ENCODE measurements around the gene PHLDB1.
"Not testable (repeated sequence)": the region's sequence is repeated elsewhere in the genome, so short reads cannot be mapped to it uniquely, and the experiment has no call there.

PHLDB1 gene

DNA sequence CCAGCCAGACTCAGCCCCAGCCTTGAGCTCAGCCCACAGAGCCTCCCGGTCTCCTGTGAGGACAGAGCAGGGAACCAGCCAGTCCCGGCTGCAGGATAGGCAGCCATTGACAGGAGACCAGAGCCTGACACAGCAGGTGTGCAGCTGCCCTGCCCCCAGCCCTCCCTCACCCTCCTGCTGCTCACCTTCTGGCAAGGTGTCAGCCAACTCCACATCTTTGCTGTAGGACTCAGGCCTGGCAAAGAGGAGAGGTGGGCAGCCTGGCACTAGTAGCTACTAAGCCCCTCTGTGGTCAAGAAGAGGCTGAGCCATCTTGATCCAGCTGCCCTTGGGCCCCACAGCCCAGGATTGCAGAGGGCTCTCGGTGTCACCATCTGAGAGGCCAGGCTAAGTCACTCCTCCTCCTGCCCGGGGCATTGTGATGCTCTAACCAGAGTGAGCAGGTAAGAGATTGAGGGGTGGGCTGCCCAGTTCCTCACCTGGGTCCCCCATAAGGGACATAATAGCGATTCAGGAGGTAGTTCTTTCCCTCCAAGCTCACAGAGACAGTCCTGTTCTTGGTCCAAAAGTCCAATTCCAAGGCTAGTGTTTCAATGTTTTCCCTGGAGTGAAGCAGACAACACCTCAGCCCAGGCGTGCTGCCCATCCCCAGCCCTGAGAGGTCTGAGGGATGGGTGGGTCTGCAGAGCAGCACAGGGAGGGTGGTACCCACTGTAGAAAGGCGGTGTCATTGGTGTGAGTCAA, 53.4 kb downstream of the PHLDB1 start:
- DNase-seq, result no peak

GRCh38 chr11:118661425-118662301, 54.2 kb downstream of the PHLDB1 start:
- no peak for DNase-seq

DNA sequence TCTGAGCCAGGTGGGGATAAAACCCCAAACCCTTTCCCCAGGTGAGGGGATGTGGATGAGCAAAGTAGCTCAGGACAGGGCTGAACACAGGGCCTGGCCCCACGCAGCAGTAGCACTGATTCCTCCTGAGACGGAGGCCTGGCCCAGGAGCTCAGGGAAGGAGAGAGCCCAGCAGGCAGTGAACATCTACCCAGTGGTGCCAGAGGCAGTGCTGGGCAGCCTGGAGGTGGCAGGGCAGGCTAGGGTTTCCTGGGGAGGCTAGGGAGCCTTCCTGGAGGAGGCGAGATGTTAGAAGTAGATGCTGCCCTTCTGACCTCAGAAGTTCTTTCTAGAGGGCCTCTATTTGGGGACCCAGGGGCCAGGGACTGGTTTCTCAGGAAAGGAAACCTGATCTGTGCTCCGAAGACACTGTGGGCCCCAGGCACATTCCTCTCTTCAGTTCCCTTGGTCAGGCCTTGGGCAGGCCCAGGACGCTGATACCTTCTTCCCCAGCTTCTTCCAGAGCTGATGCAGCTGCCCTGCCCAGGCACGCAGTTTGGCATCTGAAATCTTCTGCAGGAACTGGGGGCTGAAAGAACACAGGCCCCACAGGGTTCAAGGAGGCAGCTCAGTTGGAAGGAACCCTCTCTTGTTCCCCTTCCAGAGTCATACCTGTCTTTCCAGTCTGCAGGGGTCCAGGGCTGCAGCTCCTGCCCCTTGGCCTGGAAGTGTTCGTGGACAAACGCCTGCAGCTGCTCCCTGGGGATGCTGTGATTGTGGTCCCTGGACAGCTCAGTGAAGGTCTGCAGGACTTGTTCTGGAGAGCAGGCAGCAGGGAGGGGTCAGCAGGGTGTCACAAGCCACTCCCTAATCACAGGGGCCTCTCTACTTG, 55.2 kb downstream of the PHLDB1 start:
- DNase-seq, result no peak

- no peak for DNase-seq
These were observed 56.0 kb downstream of the PHLDB1 start for GRCh38 chr11:118663381-118663780.

DNA sequence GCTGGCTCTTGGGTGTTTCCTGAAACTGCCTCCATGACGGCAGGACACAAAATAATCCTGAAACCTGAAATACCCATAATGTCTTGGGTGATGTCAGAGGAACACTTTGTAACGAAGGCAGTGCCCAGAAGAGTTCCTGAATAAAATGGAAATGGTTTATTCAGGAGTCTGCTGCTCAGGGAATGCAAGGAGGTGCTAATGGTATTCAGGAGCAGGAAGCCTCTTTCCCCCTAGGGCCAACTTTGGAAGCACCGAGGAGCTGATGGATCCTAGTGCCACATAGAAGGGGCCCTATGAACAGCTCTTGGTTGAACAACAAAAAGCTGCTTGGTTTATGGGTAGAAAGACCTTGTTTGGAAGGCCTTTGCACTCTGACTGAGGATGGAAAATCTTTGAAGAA, 56.5 kb downstream of the PHLDB1 start:
- DNase-seq, result no peak

DNA sequence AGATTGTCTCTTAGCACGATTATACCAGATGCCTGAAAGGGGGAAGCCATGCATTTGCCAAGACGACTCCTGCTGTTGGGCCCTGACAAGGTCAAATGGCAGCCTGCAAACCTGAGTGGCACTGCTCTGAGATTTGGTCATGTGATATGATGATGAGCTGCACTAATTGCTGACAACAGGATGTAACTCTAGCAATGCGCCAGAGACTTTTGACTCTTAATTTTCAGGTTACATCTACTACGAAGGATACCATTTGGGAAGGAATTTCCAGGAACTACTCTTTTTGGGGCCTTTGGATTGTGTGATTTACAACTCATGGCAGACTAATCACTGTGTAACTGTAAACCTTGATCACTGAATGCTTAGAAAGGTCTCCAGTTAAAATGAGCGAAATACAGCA, 59.0 kb downstream of the PHLDB1 start:
- no peak for DNase-seq

DNA sequence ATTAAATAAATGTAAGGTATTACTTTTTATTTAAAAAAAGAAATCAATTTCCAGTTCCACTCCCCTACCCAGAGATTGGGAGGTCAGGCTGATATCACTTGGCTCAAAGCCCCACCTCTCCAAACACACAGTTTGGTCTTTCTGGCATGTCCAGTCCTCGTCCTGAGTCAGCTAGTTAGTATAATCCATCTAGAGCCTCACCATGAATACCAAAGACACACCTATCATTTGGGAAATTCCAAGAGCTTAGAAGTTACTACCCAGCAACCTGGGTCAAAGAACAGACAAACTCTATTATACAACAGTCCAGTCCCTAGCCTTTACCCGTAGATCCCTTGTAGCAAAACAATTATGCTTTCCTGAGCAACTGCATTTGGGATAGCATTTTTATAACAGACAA, 62.6 kb downstream of the PHLDB1 start:
- DNase-seq, result no peak

GRCh38 chr11:118671254-118671653, 63.8 kb downstream of the PHLDB1 start:
- no peak for DNase-seq

- no peak for DNase-seq
These were observed 65.4 kb downstream of the PHLDB1 start for GRCh38 chr11:118672846-118673245.

- no peak for DNase-seq
These were observed 66.1 kb downstream of the PHLDB1 start for GRCh38 chr11:118673361-118674081.

GRCh38 chr11:118674082-118674435, 66.6 kb downstream of the PHLDB1 start:
- no peak for DNase-seq

- no peak for DNase-seq
These were observed 70.6 kb downstream of the PHLDB1 start for GRCh38 chr11:118677977-118678376.

- DNase-seq, result not testable (repeated sequence)
These were observed 71.5 kb downstream of the PHLDB1 start for GRCh38 chr11:118678908-118679307.

- no peak for DNase-seq
These were observed 72.1 kb downstream of the PHLDB1 start, which contains the start of gene TREH for GRCh38 chr11:118679483-118679882. Gene TREH (minus strand): TSS chr11:118679650. CDS start chr11:118679627, 23 bp downstream.

DNA sequence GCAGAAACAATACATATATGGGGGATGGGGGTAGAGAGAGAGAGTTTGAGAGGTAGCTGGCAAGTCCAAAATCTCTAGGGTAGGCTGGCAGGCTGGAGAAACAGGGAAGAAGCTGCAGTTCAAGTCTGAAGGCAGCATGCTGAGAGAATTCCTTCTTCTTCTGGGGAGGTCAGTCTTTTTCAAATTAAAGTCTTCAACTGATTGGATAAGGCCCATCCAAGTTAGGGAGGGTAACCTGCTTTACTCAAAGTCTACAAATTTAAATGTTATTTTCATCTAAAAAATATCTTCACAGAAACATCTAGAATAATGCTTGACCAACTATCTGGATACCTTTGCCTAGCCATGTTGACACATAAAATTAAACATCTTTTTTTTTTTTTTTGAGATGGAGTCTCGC, 75.0 kb downstream of the PHLDB1 start:
- DNase-seq, result no peak

DNA sequence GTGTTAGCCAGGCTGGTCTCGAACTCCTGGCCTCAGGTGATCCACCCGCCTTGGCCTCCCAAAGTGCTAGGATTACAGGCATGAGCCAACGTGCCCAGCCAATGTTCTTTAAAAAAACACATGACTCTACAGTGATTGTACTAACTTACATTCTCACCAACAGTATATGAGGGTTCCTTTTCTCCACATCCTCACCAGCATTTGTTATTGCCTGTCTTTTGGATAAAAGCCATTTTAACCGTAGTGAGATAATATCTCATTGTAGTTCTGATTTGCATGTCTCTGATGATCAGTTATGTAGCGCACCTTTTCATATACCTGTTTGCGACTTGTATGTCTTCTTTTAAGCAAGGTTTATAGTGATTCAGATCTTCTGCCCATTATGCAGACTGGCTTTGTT, 75.5 kb downstream of the PHLDB1 start:
- DNase-seq, result not testable (repeated sequence)

GRCh38 chr11:118684187-118684586, 76.8 kb downstream of the PHLDB1 start:
- DNase-seq, result no peak

DNA sequence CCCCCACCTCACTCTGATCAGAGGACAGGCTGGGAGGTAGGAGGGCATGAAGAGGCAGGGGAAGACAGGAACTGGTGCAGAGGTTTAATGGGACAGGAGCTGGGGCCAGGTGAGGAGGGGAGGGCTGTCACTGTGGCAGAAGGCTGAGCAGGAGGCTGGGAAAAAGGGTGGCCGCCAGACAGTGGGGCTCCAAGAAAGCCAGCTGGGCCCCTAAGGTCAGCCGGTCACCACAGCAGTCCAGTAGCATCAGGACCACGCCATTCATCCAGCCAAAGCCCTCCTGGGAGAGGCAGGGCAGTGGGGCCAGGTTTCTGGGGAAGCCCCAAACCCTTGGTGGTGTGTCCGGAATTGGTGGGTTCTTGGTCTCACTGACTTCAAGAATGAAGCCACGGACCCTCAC, 80.5 kb downstream of the PHLDB1 start:
- no peak for DNase-seq

DNA sequence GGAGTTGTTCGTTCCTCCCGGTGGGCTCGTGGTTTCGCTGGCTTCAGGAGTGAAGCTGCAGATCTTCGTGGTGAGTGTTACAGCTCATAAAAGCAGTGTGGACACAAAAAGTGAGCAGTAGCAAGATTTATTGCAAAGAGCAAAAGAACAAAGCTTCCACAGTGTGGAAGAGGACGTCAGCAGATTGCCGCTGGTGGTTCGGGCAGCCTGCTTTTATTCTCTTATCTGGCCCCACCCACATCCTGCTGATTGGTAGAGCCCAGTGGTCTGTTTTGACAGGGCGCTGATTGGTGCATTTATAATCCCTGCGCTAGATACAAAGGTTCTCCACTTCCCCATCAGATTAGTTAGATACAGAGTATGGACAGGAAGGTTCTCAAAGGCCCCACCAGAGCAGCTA, 80.9 kb downstream of the PHLDB1 start:
- not testable (repeated sequence) for DNase-seq

DNA sequence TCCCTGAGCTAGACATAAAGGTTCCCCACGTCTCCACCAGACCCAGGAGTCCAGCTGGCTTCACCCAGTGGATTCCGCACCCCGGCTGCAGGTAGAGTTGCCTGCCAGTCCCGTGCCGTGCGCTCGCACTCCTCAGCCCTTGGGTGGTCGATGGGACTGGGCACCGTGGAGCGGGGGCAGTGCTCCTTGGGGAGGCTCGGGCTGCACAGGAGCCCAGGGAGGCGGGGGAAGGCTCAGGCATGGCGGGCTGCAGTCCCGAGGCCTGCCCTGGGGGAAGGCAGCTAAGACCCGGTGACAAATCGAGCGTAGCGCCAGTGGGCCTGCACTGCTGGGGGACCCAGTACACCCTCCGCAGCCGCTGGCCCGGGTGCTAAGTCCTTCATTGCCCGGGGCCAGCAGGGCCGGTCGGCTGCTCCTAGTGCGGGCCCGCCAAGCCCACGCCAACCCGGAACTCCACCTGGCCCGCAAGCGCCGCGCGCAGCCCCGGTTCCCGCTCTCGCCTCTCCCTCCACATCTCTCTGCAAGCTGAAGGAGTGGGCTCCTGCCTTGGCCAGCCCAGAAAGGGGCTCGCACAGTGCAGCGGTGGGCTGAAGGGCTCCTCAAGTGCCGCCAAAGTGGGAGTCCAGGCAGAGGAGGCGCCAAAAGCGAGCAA, 81.6 kb downstream of the PHLDB1 start:
- no peak for DNase-seq

DNA sequence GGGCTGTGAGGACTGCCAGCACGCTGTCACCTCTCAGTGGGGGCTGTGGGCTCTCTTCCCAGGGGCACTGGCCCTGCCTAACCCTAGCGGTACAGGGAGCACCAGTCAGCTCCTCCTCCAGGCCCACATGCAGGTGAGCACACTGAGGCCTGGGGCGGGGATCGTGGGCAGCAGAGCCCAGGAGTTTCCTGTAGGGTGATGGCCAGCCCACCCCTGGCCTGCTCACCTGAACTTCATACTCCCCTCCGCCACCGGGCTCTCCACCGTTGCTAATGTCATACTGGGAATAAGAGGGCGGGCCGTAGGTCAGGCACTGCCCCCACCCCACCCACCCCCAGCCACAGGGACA, 82.1 kb downstream of the PHLDB1 start:
- DNase-seq, result no peak
